Stromal cell of bone marrow (primary cell): ENCODE measurements around the gene ASZ1.

Experiments
- DNase-seq: peaks from one replicate; pipeline ENCODE4 v3.0.0-alpha.2; 2012; ENCODE audit warnings: low read depth

Gene ASZ1

GRCh38 chr7:117401293-117402002, 25.8 kb downstream of the ASZ1 start:
- DNase-seq = no peak

DNA sequence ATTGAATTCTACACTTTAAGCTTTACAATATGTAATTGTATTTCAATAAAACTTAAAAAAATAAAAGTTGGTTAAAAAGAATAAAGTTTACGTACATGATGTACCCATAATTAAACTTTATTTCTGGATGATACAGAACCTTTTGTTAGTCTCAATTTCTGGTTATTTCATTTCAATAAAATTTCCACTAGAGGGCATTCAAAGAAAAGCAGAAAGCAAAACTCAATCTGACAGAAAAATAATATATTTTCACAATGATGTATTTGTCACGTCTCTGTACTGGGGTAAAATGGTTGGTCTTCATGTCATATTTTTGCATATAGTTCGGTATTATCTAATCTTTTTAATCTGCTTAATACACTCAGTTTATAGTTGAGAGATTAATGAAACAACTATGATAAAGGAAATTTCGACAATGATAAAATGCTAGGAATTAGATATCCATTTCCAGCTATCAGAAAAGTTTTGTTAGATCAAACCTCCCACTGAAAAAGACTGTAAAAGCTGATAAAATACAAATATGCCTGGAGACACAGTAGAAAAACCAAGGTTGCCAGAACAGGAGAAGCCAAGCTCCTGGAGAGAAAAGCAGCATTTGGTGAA, 27.4 kb downstream of the ASZ1 start:
- no peak for DNase-seq

- DNase-seq = no peak
These were observed 31.6 kb downstream of the ASZ1 start for GRCh38 chr7:117395743-117396142.

DNA sequence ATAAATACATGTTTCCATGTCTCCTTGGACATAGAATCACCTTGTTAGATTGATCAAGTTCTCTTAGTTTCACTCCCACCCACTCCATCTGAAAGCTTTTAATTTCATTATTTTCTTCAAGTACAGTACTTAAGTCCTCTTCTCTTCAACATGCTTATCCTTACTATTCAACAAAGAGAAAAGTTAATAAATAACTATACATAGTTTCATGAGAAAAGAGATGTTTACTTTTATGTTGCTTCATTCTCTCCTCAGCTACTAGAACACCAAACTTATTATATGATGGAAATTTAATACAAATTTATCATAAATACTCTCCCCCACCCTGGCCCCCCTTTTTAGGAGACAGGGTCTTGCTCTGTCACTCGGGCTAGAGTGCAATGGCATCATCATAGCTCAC, 33.5 kb downstream of the ASZ1 start:
- DNase-seq = no peak

GRCh38 chr7:117389871-117390270, 37.4 kb downstream of the ASZ1 start:
- DNase-seq = no peak

GRCh38 chr7:117386110-117386706, 41.1 kb downstream of the ASZ1 start:
- no peak for DNase-seq

DNA sequence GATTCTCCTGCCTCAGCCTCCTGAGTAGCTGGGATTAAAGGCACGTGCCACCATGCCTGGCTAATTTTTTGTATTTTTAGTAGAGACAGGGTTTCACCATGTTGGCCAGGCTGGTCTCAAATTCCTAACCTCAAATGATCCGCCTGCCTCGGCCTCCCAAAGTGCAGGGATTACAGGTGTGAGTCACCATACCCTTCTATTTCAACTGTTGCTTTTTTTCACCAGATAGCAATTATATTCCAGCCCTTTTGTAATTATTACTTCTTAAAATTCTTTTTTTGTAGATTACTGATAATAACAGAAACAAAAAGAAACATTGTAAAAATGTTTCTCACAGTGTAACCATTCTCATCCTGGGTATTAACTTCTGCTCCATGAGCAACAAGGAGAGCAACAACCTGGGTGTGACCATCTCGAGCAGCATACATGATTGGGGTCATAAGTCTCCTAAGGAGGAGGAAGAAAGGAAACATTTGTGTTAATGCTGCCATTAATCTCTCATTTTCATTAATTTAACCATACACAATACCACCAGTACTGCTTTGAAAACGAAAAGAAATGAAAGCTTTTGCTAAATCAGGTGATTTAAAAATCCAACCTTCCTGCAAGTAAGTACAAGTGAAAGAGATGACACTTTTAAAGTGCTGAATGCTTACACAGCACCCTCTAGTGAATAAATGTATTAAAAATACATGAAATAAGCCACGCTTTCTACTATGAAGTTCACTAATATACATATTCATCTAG, 41.8 kb downstream of the ASZ1 start:
- peak; percentile 11 for DNase-seq

GRCh38 chr7:117384688-117385362, 42.5 kb downstream of the ASZ1 start:
- no peak for DNase-seq

DNA sequence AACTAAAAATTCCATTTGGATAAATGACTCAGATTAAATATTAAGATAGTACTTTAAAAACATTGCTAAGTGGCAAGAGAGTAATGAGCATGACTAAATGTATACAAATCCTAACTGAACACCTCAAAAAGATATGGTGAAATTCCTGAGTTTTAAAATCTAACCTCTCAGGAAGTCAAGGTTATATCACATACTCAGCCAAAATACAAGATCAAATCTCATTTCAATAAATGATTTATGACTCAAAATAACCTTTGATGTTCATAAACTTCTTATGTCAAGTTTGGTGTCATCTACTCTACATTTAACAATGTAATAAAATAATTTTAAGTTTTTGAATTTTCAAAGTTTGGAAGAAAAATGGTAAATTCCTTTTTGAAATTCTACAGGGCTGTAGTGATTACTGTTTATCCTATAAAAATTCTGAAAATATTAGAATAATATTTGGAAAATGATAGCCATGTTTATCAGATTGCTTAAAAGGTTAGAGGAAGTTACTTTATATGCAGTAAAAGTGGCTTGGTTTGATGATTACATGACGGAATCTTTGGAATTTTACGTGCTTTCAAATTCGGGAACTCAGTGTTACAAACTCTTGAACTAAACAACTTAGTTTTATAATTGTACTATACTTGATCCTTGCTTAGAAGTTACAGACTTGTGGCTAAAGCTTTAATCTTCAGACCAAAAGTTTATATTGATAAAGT, 43.7 kb downstream of the ASZ1 start:
- DNase-seq = no peak

DNA sequence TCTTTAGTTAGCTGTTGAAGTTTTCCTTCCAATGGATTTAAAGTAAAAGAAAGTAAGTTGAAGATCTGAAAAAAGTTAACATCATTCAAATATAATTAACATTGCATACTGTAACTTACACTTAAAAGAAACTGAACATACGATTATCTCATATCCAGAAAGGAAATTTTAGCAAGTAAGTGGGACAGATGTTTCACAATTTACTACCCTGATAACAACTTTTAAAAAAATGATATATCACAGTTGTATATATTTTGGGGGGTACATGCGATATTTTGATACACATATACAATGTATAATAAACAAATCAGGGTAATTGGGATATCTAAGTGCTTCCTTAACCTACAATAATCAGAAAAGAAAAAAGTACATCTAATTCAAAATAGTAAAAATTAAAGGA, 44.2 kb downstream of the ASZ1 start:
- no peak for DNase-seq

DNA sequence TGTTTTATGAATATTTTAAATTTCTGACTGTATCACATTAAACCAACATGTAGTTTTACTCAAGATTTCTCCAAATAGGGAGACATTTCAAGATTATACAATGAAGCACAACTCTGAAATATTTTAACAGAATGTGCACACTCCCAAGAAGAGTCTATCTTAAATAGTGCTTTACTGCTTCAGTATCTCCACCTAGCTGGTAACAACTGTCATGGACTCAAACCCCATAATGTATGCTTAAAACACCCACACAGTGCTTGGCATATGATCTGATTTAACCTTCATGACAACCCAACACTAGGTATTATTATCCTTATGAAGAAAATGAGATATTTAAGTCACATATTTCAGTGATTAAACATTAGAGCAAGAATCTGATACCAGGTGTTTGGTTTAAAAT, 45.9 kb downstream of the ASZ1 start:
- no peak for DNase-seq

DNA sequence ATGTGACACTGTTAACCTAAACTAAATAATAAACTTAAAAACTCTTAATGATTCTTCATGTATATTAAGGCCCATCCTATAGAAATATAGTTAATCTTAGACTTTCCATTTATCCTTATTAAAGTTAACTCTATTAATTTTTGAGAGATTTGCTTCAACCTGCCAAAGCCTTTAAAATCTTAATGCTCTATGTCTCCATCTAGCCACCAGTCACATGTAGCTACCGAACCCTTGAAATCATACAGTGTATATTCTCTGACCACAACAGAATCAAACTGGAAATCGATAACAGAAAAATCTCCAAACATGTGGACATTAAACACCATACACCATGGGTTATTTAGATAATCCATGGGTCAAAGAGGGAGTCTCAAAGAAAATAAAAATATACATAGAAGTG, 51.9 kb downstream of the ASZ1 start:
- DNase-seq = no peak

- no peak for DNase-seq
These were observed 55.2 kb downstream of the ASZ1 start for GRCh38 chr7:117372073-117372472.

- no peak for DNase-seq
These were observed 62.8 kb downstream of the ASZ1 start for GRCh38 chr7:117364339-117365080.

DNA sequence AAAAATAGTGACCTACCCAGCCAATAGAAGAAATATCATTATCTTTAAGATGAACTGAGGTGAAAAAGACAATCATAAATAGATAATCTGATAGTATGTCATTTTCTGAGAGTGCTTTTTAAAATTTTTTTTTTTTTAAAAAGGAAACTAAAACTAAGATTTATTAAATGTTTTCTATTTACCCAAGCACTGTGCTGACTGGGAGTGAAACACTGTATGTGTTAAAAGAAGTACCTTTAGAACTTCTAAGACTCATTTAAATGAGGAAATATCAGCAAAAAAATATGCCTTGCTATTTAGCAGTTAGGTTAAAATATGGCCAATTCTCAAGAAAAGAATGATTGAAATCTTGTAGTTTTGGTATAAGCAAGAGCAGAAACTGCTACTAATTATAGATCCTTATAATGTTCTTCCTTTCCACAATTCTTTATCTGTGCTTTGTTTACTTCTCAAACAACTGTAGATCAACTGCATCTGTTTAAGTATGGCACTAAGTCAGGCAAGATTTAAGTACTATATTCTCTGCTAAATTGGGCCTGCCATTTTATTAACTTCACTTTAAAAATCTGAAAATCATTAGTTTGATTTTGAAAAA, 64.9 kb downstream of the ASZ1 start:
- no peak for DNase-seq

DNA sequence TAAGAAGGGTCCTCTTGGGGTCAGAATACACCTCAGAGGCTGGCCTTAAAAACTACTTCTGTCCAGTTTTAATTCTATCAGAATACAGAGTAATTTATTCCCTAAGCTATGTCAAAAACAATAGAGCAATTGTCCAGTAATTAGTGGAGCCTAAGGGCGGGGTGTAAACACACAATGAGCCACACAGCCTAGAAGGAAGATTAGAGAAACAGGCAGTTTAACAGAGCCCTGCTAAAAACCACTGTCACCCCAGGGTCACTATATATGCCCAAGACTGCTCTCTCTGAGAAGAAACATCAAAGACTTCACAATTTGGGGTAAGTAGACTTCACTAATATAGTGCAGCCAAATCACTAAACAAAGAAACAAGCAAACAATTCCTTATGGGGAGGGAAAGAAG, 77.3 kb downstream of the ASZ1 start:
- DNase-seq = no peak

DNA sequence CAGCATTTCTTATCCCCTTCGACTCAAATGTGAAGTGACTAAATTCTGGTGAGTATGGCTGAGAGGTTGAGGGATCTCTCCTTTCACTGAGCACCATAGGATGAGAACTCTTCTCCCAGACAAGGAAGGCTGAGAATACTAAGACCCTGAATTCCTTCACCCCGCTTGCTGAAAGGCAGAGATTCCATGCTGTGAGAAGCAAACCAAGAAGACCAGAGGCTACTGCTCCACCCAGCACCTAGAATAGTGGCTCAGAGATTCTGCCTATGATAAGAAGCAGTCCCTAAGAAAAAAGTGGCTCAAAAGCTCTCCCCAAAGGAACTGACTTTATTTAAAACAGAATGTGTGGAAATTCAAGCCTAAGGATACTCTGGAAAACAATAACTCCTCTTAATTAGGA, 77.7 kb downstream of the ASZ1 start:
- no peak for DNase-seq

DNA sequence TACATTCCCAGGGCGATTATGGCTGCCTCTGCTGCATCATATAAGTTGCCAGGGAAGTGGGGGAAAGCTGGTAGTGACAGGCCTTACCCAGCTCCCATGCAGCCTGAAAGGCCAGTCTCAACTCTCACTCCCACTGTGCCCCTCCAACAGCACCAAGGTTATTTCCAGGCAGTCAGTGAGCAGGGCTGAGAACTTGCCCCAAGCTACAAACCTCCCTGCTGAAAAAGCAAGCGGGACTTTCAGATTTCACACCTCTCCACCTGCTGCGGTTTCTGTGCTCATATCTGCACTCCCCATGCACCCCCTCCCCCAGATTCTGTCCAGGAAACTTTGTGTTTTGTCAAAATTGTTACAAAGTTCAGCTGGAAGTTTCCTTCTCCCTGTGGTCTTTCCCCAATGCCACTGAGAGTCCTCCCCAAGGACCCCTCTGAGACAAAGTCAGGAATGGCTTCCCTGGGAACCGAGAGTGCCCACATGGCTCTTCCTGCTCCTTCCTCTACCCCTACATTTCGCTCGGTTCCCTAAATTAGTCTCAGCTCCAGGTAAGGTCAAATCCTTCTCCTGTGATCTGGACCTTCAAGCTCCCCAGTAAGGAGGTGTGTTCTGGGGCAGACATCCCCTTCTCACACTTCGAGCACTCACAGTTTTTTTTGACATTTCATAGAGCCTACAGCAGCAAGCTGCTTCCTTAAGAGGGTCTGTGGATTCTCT, 79.2 kb downstream of the ASZ1 start:
- no peak for DNase-seq

DNA sequence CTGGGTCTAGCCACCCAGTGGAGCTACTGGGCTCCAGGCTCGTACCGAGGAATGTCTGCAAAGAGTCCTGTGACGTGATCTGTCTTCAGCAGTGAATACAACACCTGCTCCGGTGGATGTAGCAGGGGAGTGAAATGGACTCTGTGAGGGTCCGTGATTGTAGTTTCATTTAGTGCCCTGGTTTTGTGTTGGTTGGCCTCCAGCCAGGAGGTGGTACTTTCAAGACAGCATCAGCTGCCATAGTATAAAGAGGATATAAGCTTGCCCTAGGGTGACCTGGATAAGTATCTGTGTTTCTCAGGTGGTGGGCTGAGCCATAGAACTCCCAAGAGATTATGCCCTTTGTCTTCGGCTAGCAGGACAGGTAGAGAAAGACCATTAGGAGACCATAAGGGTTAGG, 79.8 kb downstream of the ASZ1 start:
- DNase-seq = no peak

- no peak for DNase-seq
These were observed 81.1 kb downstream of the ASZ1 start for GRCh38 chr7:117346161-117346560.
